ENCODE data around the gene MBTPS1.
A peak's percentile ranks its signal among the peaks of the same experiment; 100 is the strongest.

MBTPS1 gene

GRCh38 chr16:84049403-84050060, 67.2 kb downstream of the MBTPS1 start:
- DNase-seq = no peak

- no peak for DNase-seq
Observed at GRCh38 chr16:84048871-84049270, 67.9 kb downstream of the MBTPS1 start.

- DNase-seq = no peak
Observed at GRCh38 chr16:84048270-84048669, 68.5 kb downstream of the MBTPS1 start.

GRCh38 chr16:84047626-84048025, 69.1 kb downstream of the MBTPS1 start:
- DNase-seq = no peak

- DNase-seq = no peak
Observed at GRCh38 chr16:84047206-84047605, 69.5 kb downstream of the MBTPS1 start.

GRCh38 chr16:84045818-84046470, 70.8 kb downstream of the MBTPS1 start:
- no peak for DNase-seq

- no peak for DNase-seq
Observed at GRCh38 chr16:84045001-84045817, 71.5 kb downstream of the MBTPS1 start.

GRCh38 chr16:84044118-84044488, 72.6 kb downstream of the MBTPS1 start:
- DNase-seq = no peak

GRCh38 chr16:84043486-84044117, 73.1 kb downstream of the MBTPS1 start:
- DNase-seq = no peak

- DNase-seq = peak; percentile 94
Observed at GRCh38 chr16:84042879-84043485, 73.8 kb downstream of the MBTPS1 start.

- no peak for DNase-seq
Observed at GRCh38 chr16:84042308-84042878, 74.3 kb downstream of the MBTPS1 start, which contains the start of gene SLC38A8. Gene SLC38A8, minus strand, starts transcription at chr16:84042795. Its CDS starts 638 bp downstream, at chr16:84042157.

- no peak for DNase-seq
Observed at GRCh38 chr16:84041881-84042280, 74.9 kb downstream of the MBTPS1 start.

- peak; percentile 27 for DNase-seq
Observed at GRCh38 chr16:84040823-84041820, 75.6 kb downstream of the MBTPS1 start.

GRCh38 chr16:84040226-84040822, 76.4 kb downstream of the MBTPS1 start:
- no peak for DNase-seq

- DNase-seq = no peak
Observed at GRCh38 chr16:84039696-84040095, 77.0 kb downstream of the MBTPS1 start.

GRCh38 chr16:84038469-84038868, 78.3 kb downstream of the MBTPS1 start:
- DNase-seq = no peak

GRCh38 chr16:84036982-84037425, 79.7 kb downstream of the MBTPS1 start:
- DNase-seq = peak; percentile 54

GRCh38 chr16:84036131-84036530, 80.6 kb downstream of the MBTPS1 start:
- no peak for DNase-seq

GRCh38 chr16:84034516-84034915, 82.2 kb downstream of the MBTPS1 start:
- DNase-seq = no peak

Data from NCI-H2107 (cell line).